Measurements from ENCODE around the gene GLRX5.

DNA sequence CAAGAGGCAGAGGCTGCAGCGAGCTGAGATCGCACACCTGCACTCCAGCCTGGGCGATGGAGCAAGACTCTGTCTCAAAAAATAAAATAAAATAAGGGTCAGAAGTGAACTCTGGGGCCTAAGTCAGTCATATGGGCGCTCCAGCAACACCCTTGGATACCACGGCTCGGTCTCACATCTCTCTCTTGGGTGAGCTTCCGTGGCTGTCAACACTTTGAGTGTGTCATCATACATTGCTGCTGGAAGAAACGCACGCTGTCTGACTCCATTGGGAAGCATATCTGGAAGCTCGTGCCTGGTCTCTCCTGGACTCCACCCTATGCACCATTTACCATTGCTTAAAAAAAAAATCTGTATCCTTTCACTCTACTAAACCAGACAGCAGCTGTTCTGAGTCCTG, 20.2 kb downstream of the GLRX5 start:
- TF ChIP-seq, protein P1, sequence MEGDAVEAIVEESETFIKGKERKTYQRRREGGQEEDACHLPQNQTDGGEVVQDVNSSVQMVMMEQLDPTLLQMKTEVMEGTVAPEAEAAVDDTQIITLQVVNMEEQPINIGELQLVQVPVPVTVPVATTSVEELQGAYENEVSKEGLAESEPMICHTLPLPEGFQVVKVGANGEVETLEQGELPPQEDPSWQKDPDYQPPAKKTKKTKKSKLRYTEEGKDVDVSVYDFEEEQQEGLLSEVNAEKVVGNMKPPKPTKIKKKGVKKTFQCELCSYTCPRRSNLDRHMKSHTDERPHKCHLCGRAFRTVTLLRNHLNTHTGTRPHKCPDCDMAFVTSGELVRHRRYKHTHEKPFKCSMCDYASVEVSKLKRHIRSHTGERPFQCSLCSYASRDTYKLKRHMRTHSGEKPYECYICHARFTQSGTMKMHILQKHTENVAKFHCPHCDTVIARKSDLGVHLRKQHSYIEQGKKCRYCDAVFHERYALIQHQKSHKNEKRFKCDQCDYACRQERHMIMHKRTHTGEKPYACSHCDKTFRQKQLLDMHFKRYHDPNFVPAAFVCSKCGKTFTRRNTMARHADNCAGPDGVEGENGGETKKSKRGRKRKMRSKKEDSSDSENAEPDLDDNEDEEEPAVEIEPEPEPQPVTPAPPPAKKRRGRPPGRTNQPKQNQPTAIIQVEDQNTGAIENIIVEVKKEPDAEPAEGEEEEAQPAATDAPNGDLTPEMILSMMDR (IDR thresholded peaks at IDR 0.05): no peak
- TF ChIP-seq ZFX (IDR thresholded peaks at IDR 0.05; ENCODE audit: borderline replicate concordance): no peak

Measured in 22Rv1 (cell line).